ENCODE measurements around the gene DMTF1.

DNA sequence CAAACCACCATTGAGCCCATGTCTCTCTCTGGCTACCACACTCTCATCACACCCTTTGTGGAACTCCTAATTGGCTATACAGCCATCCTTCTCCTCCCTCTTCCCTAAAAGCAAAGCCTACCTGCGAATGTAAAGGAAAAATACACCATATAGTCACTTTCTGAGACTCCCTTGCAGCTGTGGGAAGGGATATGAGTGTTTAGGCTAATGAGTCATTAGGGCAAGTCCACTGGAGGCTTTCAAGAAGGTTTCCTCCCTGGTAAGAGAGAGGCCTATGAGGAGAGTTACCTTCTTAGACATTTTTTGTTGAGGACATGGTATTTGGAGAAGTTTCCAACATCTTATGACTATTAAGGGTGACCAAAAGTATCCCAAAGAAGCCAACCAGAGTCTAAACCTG lies 71.4 kb downstream of the DMTF1 start:
- TF ChIP-seq, protein P1, sequence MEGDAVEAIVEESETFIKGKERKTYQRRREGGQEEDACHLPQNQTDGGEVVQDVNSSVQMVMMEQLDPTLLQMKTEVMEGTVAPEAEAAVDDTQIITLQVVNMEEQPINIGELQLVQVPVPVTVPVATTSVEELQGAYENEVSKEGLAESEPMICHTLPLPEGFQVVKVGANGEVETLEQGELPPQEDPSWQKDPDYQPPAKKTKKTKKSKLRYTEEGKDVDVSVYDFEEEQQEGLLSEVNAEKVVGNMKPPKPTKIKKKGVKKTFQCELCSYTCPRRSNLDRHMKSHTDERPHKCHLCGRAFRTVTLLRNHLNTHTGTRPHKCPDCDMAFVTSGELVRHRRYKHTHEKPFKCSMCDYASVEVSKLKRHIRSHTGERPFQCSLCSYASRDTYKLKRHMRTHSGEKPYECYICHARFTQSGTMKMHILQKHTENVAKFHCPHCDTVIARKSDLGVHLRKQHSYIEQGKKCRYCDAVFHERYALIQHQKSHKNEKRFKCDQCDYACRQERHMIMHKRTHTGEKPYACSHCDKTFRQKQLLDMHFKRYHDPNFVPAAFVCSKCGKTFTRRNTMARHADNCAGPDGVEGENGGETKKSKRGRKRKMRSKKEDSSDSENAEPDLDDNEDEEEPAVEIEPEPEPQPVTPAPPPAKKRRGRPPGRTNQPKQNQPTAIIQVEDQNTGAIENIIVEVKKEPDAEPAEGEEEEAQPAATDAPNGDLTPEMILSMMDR (conservative IDR thresholded peaks at IDR 0.05 in 1 of 2, IDR thresholded peaks at IDR 0.05 in 1 of 2; ENCODE audit: low read depth in 1 of 2, low read length in 2 of 2), result no peak
- TF ChIP-seq EZH2 (IDR thresholded peaks at IDR 0.05; ENCODE audit: low read length, missing control alignments), result no peak

Measured in fibroblast of lung (primary cell).